H9 (cell line): ENCODE data around the gene EML1. TPM values are rescaled to one million over a fixed set of nuclear protein-coding genes. Genes with fewer than 3 reads are reported as not detected.

Experiments used
- DNase-seq: peaks from one replicate; pipeline ENCODE4 v3.0.0-alpha.2; 2017
- H2AFZ ChIP-seq: one replicate; pipeline ENCODE4 v1.6.1; 2013; ENCODE audit warnings: mild to moderate bottlenecking, low read length, control low read depth, moderate library complexity
- H2AK5ac ChIP-seq: 2 replicates; pipeline ENCODE4 v1.6.1; 2013; ENCODE audit warnings: low read length, control low read depth, mixed read lengths; ENCODE audit not compliant: insufficient read length
- H2BK120ac ChIP-seq: one replicate; pipeline ENCODE4 v1.6.1; 2013; ENCODE audit warnings: low read depth, mild to moderate bottlenecking, low read length, control low read depth, inconsistent platforms; ENCODE audit not compliant: poor library complexity, severe bottlenecking
- H2BK12ac ChIP-seq: 2 replicates; pipeline ENCODE4 v1.6.1; 2013; ENCODE audit warnings: low read length, control low read depth, mixed read lengths, low read depth; ENCODE audit not compliant: insufficient read length
- H2BK15ac ChIP-seq: 2 replicates; pipeline ENCODE4 v1.6.1; 2013; ENCODE audit warnings: low read depth, low read length, control low read depth
- H2BK20ac ChIP-seq: one replicate; pipeline ENCODE4 v1.6.1; 2013; ENCODE audit warnings: low read depth, mild to moderate bottlenecking, low read length, control low read depth, inconsistent platforms; ENCODE audit not compliant: poor library complexity, severe bottlenecking
- H2BK5ac ChIP-seq: 2 replicates; pipeline ENCODE4 v1.6.1; 2013; ENCODE audit warnings: low read length, control low read depth, mixed read lengths; ENCODE audit not compliant: insufficient read length
- H3K14ac ChIP-seq: 2 replicates; pipeline ENCODE4 v1.6.1; 2013; ENCODE audit warnings: low read length, control low read depth; ENCODE audit not compliant: insufficient read depth
- H3K18ac ChIP-seq: 2 replicates; pipeline ENCODE4 v1.6.1; 2013; ENCODE audit warnings: low read depth, mild to moderate bottlenecking, mixed read lengths, low read length, control low read depth; ENCODE audit not compliant: insufficient read length
- H3K23ac ChIP-seq: 2 replicates; pipeline ENCODE4 v1.6.1; 2013; ENCODE audit warnings: low read length, control low read depth, mixed read lengths, low read depth; ENCODE audit not compliant: insufficient read length
- H3K23me2 ChIP-seq: 2 replicates; pipeline ENCODE4 v1.6.1; 2013; ENCODE audit warnings: low read depth, mild to moderate bottlenecking, mixed read lengths, low read length, control low read depth; ENCODE audit not compliant: insufficient read length, poor library complexity, severe bottlenecking
- H3K27ac ChIP-seq: 2 replicates; pipeline ENCODE4 v1.5.1; 2013; ENCODE audit warnings: low read length, control low read depth, mixed read lengths, low read depth; ENCODE audit not compliant: insufficient read length
- H3K27me3 ChIP-seq: 2 replicates; pipeline ENCODE4 v1.6.1; 2013; ENCODE audit warnings: low read length, control low read depth, inconsistent platforms; ENCODE audit not compliant: insufficient read depth
- H3K4ac ChIP-seq: 2 replicates; pipeline ENCODE4 v1.6.1; 2013; ENCODE audit warnings: low read depth, mild to moderate bottlenecking, control low read depth, inconsistent platforms, low read length, moderate library complexity
- H3K4me1 ChIP-seq: 2 replicates; pipeline ENCODE4 v1.6.1; 2013; ENCODE audit warnings: low read length, control low read depth, inconsistent platforms; ENCODE audit not compliant: insufficient read depth
- H3K4me2 ChIP-seq: 2 replicates; pipeline ENCODE4 v1.6.1; 2013; ENCODE audit warnings: low read length, control low read depth, mixed read lengths; ENCODE audit not compliant: insufficient read length, insufficient read depth
- H3K56ac ChIP-seq: 2 replicates; pipeline ENCODE4 v1.6.1; 2013; ENCODE audit warnings: low read depth, mild to moderate bottlenecking, mixed read lengths, low read length, control low read depth; ENCODE audit not compliant: insufficient read length
- H3K79me1 ChIP-seq: 2 replicates; pipeline ENCODE4 v1.6.1; 2013; ENCODE audit warnings: low read depth, mild to moderate bottlenecking, moderate library complexity, low read length, control low read depth, inconsistent platforms; ENCODE audit not compliant: insufficient read depth, poor library complexity, severe bottlenecking
- H3K79me2 ChIP-seq: 2 replicates; pipeline ENCODE4 v1.6.1; 2013; ENCODE audit warnings: low read length, control low read depth, inconsistent platforms; ENCODE audit not compliant: insufficient read depth
- H3K9ac ChIP-seq: 2 replicates; pipeline ENCODE4 v1.6.1; 2013; ENCODE audit warnings: low read length, control low read depth, mixed read lengths; ENCODE audit not compliant: insufficient read length; ENCODE audit errors: extremely low read depth
- H3K9me3 ChIP-seq: one replicate; pipeline ENCODE4 v1.6.1; 2013; ENCODE audit warnings: low read depth, low read length, inconsistent platforms; ENCODE audit not compliant: control insufficient read depth
- H3T11ph ChIP-seq: one replicate; pipeline ENCODE4 v1.6.1; 2013; ENCODE audit warnings: mild to moderate bottlenecking, low read length, control low read depth, inconsistent platforms
- H4K20me1 ChIP-seq: one replicate; pipeline ENCODE4 v1.6.1; 2013; ENCODE audit not compliant: control insufficient read depth, insufficient read length, insufficient read depth
- H4K5ac ChIP-seq: 2 replicates; pipeline ENCODE4 v1.6.1; 2013; ENCODE audit warnings: low read depth, mild to moderate bottlenecking, mixed read lengths, low read length, control low read depth; ENCODE audit not compliant: insufficient read length
- H4K8ac ChIP-seq: replicated peaks from 2 replicates; pipeline ENCODE4 v1.6.1; 2013; ENCODE audit warnings: low read length, control low read depth, mixed read lengths, low read depth; ENCODE audit not compliant: insufficient read length
- H4K91ac ChIP-seq: 2 replicates; pipeline ENCODE4 v1.6.1; 2013; ENCODE audit warnings: low read depth, mild to moderate bottlenecking, moderate library complexity, mixed read lengths, low read length, control low read depth; ENCODE audit not compliant: insufficient read length
- H3K27ac Mint-ChIP-seq, 3 experiments: 2 replicates in 2 of 3; 3 replicates in 1 of 3; pipeline ENCODE4 v1.8.0; 2020 to 2021; ENCODE audit warnings: mixed read lengths in 3 of 3, mild to moderate bottlenecking in 1 of 3, moderate library complexity in 1 of 3
- H3K27me3 Mint-ChIP-seq: 2 replicates; pipeline ENCODE4 v1.8.0; 2021; ENCODE audit warnings: low read depth, mild to moderate bottlenecking, moderate library complexity, mixed read lengths
- H3K36me3 Mint-ChIP-seq, 3 experiments: 2 replicates in 2 of 3; 3 replicates in 1 of 3; pipeline ENCODE4 v1.8.0; 2020 to 2021; ENCODE audit warnings: low read depth in 3 of 3, mixed read lengths in 3 of 3; ENCODE audit not compliant: insufficient read depth in 1 of 3
- H3K4me1 Mint-ChIP-seq, 2 experiments: 2 replicates each; pipeline ENCODE4 v1.8.0; 2020; ENCODE audit warnings: mixed read lengths in 2 of 2
- H3K4me3 Mint-ChIP-seq, 2 experiments: 2 replicates in 1 of 2; 3 replicates in 1 of 2; pipeline ENCODE4 v1.8.0; 2020 to 2021; ENCODE audit warnings: mild to moderate bottlenecking in 2 of 2, mixed read lengths in 2 of 2, moderate library complexity in 1 of 2
- H3K9me3 Mint-ChIP-seq, 2 experiments: 2 replicates in 1 of 2; 3 replicates in 1 of 2; pipeline ENCODE4 v1.8.0; 2020; ENCODE audit warnings: mild to moderate bottlenecking in 2 of 2, mixed read lengths in 2 of 2, moderate library complexity in 1 of 2
- WGBS: extraction: QIAGEN DNeasy Blood & Tissue Kit; methylation state at CpG from one replicate; pipeline ENCODE4 v1.1.7; 2013; ENCODE audit warnings: missing lambda C conversion rate, low lambda C conversion rate, mixed read lengths; ENCODE audit not compliant: insufficient read length; ENCODE audit errors: extremely low coverage; 5-methylcytosine and 5-hydroxymethylcytosine counted together
- total RNA-seq: library from RNA; stranded (reverse); gene quantifications from 2 replicates; pipeline ENCODE4 v1.2.1, GENCODE V29; 2021
- TF ChIP-seq, protein P1 (sequence below): fragments of 200-600 bp; sonication (generic); conservative IDR thresholded peaks from 3 replicates; pipeline ENCODE4 v1.8.0; 2021; ENCODE audit warnings: antibody characterized with exemption, mild to moderate bottlenecking

EML1 gene
- total RNA-seq, 1 experiment from 2014 or later = 16.7 TPM

DNA sequence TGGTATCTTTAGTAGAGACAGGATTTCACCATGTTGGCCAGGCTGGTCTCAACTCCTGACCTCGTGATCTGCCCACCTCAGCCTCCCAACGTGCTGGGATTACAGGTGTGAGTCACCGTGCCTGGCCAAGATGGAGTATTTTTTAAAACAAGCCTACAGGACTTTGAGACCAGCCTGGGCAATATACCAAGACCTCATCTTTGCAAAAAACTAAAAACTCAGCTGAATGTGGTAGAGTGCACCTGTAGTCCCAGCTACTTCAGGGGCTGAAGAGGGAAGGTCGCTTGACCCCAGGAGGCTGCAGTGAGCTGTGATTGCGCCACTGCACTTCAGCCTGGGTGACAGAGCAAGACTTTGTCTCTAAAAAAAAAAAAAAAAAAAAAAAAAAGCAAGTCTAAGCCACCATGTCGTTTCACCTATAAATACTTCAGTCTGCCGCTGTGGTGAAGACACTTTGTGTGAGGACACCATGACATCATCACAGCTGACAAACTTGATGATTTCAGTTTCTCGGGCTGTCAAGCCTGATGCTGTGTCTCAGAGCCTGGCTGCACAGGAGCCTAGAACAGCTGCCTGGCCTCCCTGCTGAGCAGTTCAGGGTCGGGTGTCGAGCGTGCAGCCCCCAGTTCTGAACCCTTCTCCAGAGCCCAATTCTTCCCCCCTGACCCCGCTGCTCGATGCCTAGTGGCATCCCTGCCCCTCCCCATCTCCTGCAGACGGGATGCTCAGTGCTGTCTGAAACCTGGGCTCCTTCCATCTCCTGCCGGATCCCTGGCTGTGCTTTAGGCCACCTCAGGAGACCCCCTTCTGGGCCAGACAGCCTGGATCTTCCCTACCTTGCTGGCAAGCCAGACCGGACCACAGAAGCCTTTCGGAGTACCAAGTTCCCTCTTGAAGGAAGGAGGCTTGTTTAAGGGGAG, 152.8 kb downstream of the EML1 start:
- H3K4ac ChIP-seq = no peak overlapping the region
- no peak for DNase-seq
- no peak overlapping the region for H4K5ac ChIP-seq
- no peak overlapping the region for H4K8ac ChIP-seq
- H3K4me1 Mint-ChIP-seq = peaks cover 17 to 20% of the 10 kb centered on the region in 2 experiments
- no CpG with 5 or more reads among the region's 17 CpGs for WGBS
- H2BK120ac ChIP-seq = no peak overlapping the region
- H3K4me2 ChIP-seq = peak overlapping the region; percentile 66
- H2BK20ac ChIP-seq = no peak overlapping the region
- H3K23me2 ChIP-seq = no peaks in the 10 kb centered on the region
- H2BK5ac ChIP-seq = no peak overlapping the region
- no peaks in the 10 kb centered on the region; a peak in 1 of 7 replicates for H3K36me3 Mint-ChIP-seq
- H3K18ac ChIP-seq = no peak overlapping the region
- H3K79me2 ChIP-seq = no peaks in the 10 kb centered on the region
- H4K91ac ChIP-seq = no peak overlapping the region
- H3K23ac ChIP-seq = no peak overlapping the region
- no peaks in the 10 kb centered on the region for H3K27me3 ChIP-seq
- H3K4me1 ChIP-seq = no peaks in the 10 kb centered on the region
- peak overlapping the region; percentile 62 to 77; a peak in 4 of 5 replicates for H3K4me3 Mint-ChIP-seq
- H3K79me1 ChIP-seq = no peaks in the 10 kb centered on the region
- no peak overlapping the region for H2AFZ ChIP-seq
- no peak overlapping the region for H2BK12ac ChIP-seq
- H3T11ph ChIP-seq = no peak overlapping the region
- H2AK5ac ChIP-seq = no peak overlapping the region
- H3K27me3 Mint-ChIP-seq = peaks cover 14% of the 10 kb centered on the region
- H3K14ac ChIP-seq = peak overlapping the region; percentile 34; the same call in 1 of the 2 replicates
- no peak overlapping the region for H3K27ac ChIP-seq
- no peak overlapping the region for H2BK15ac ChIP-seq
- no peak overlapping the region for H3K56ac ChIP-seq
- no peak overlapping the region for H3K9ac ChIP-seq
- H3K9me3 ChIP-seq = no peaks in the 10 kb centered on the region
- H3K27ac Mint-ChIP-seq = no peak overlapping the region
- TF ChIP-seq, protein P1, sequence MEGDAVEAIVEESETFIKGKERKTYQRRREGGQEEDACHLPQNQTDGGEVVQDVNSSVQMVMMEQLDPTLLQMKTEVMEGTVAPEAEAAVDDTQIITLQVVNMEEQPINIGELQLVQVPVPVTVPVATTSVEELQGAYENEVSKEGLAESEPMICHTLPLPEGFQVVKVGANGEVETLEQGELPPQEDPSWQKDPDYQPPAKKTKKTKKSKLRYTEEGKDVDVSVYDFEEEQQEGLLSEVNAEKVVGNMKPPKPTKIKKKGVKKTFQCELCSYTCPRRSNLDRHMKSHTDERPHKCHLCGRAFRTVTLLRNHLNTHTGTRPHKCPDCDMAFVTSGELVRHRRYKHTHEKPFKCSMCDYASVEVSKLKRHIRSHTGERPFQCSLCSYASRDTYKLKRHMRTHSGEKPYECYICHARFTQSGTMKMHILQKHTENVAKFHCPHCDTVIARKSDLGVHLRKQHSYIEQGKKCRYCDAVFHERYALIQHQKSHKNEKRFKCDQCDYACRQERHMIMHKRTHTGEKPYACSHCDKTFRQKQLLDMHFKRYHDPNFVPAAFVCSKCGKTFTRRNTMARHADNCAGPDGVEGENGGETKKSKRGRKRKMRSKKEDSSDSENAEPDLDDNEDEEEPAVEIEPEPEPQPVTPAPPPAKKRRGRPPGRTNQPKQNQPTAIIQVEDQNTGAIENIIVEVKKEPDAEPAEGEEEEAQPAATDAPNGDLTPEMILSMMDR = no peak
- no peaks in the 10 kb centered on the region for H3K9me3 Mint-ChIP-seq
- H4K20me1 ChIP-seq = no peaks in the 10 kb centered on the region
